PFSK-1 (cell line): ENCODE measurements around the gene ALDH1A3.

ENCODE experiments used
- FOXP2 ChIP-seq: optimal IDR thresholded peaks from 2 replicates; pipeline ENCODE3; 2011; ENCODE audit warnings: borderline replicate concordance, control low read depth, inconsistent platforms; ENCODE audit not compliant: insufficient read depth; ENCODE audit errors: extremely low read length, extremely low read depth
- POLR2AphosphoS5 ChIP-seq: IDR thresholded peaks from 2 replicates; pipeline ENCODE4 v1.6.1; 2012; ENCODE audit warnings: low read depth, mild to moderate bottlenecking, control low read depth, low read length, moderate library complexity
- REST ChIP-seq, 2 experiments: IDR thresholded peaks; 2 replicates each; pipeline versions ENCODE4 v1.6.1 to v1.8.0; 2011 to 2012; ENCODE audit warnings: low read depth in 2 of 2, low read length in 2 of 2, control low read depth in 1 of 2, inconsistent platforms in 1 of 2, mild to moderate bottlenecking in 1 of 2, moderate library complexity in 1 of 2; ENCODE audit not compliant: insufficient read depth in 1 of 2
- SIN3A ChIP-seq: IDR thresholded peaks from 2 replicates; pipeline ENCODE4 v1.6.1; 2012; ENCODE audit warnings: mild to moderate bottlenecking, low read length, moderate library complexity, borderline replicate concordance; ENCODE audit not compliant: insufficient read depth
- TAF1 ChIP-seq: IDR thresholded peaks from 2 replicates; pipeline ENCODE4 v1.6.1; 2012; ENCODE audit warnings: low read length, control low read depth, borderline replicate concordance; ENCODE audit not compliant: insufficient read depth

- TF ChIP-seq TAF1: no peak
- no peak for TF ChIP-seq SIN3A
- no peak for TF ChIP-seq POLR2AphosphoS5
- TF ChIP-seq REST (IDR thresholded peaks at IDR 0.05; ENCODE audit: insufficient read depth in 1 of 2, low read depth in 2 of 2, low read length in 2 of 2): no peak
- no peak for TF ChIP-seq FOXP2
These were observed 1.5 kb upstream of the ALDH1A3 start for GRCh38 chr15:100878130-100878529.
